HepG2 (cell line): ENCODE data around the gene CLPSL2.

Source experiments
- ADNP ChIP-seq: sonication (generic); formaldehyde crosslinking; IDR thresholded peaks from 2 replicates; pipeline ENCODE4 v1.4.0; 2020; ENCODE audit warnings: missing genetic modification reagents
- CBX5 ChIP-seq: sonication (generic); formaldehyde crosslinking; IDR thresholded peaks from 2 replicates; pipeline ENCODE4 v1.4.0; 2020; ENCODE audit warnings: missing genetic modification reagents, borderline replicate concordance
- CC2D1A ChIP-seq: sonication (generic); formaldehyde crosslinking; IDR thresholded peaks from 2 replicates; pipeline ENCODE4 v1.8.1; 2023; ENCODE audit warnings: mild to moderate bottlenecking, missing genetic modification reagents
- EZH2 ChIP-seq: conservative IDR thresholded peaks from 2 replicates; pipeline ENCODE4 v1.6.1; 2012; ENCODE audit warnings: mild to moderate bottlenecking, low read depth, low read length, moderate library complexity
- IRF1 ChIP-seq: sonication (generic); formaldehyde crosslinking; IDR thresholded peaks from 2 replicates; pipeline ENCODE4 v1.4.0; 2020; ENCODE audit warnings: low read depth, mild to moderate bottlenecking, missing genetic modification reagents
- MIXL1 ChIP-seq: IDR thresholded peaks from 2 replicates; pipeline ENCODE4 v1.6.1; 2016
- NFYB ChIP-seq: sonication (generic); formaldehyde crosslinking; IDR thresholded peaks from 2 replicates; pipeline ENCODE4 v1.4.0; 2020; ENCODE audit warnings: missing genetic modification reagents
- POLR2A ChIP-seq, 2 experiments: IDR thresholded peaks; 2 replicates each; pipeline ENCODE4 v1.6.1; 2011; ENCODE audit warnings: low read depth in 2 of 2, low read length in 2 of 2, mild to moderate bottlenecking in 1 of 2, moderate library complexity in 1 of 2; ENCODE audit not compliant: insufficient read depth in 1 of 2
- PRPF4 ChIP-seq: fragments of 200-400 bp; formaldehyde crosslinking; IDR thresholded peaks from 2 replicates; pipeline ENCODE4 v1.6.1; 2016; ENCODE audit warnings: low read length, low read depth; ENCODE audit not compliant: poor library complexity, severe bottlenecking
- SETDB1 ChIP-seq: sonication (generic); formaldehyde crosslinking; IDR thresholded peaks from 2 replicates; pipeline ENCODE4 v1.5.1; 2020; ENCODE audit warnings: missing genetic modification reagents, mild to moderate bottlenecking, borderline replicate concordance
- SMC3 ChIP-seq: IDR thresholded peaks from 2 replicates; pipeline ENCODE4 v1.6.1; 2011; ENCODE audit warnings: low read length, improper control_type of control experiment
- SNAPC5 ChIP-seq: sonication (generic); formaldehyde crosslinking; IDR thresholded peaks from 2 replicates; pipeline ENCODE4 v1.8.1; 2023; ENCODE audit warnings: mild to moderate bottlenecking, missing genetic modification reagents, borderline replicate concordance
- ZNF639 ChIP-seq: conservative IDR thresholded peaks from 2 replicates; pipeline ENCODE4 v1.6.1; 2018; ENCODE audit warnings: missing genetic modification reagents

- TF ChIP-seq CC2D1A (no peak), CBX5 (CRISPR knock-in tag) (no peak), SETDB1 (CRISPR knock-in tag) (no peak), SNAPC5 (CRISPR knock-in tag) (no peak), POLR2A (IDR thresholded peaks at IDR 0.05; ENCODE audit: insufficient read depth in 1 of 2, low read depth in 2 of 2, low read length in 2 of 2) (no peak), SMC3 (no peak), EZH2 (no peak), NFYB (CRISPR knock-in tag) (no peak), ADNP (CRISPR knock-in tag) (no peak), MIXL1 (CRISPR knock-in tag) (no peak), ZNF639 (CRISPR knock-in tag) (no peak), PRPF4 (no peak), IRF1 (no peak)
These were observed 19.2 kb downstream of the CLPSL2 start for GRCh38 chr6:35795453-35796071.
